ENCODE measurements around the gene CELSR1. TPM values are rescaled to one million over a fixed set of nuclear protein-coding genes. Genes with fewer than 3 reads are reported as not detected.

The CELSR1 gene
- total RNA-seq, 4 donors from 2014 or later, result 31.7 to 72.7 (median 54.1) TPM

- H3K4me3 ChIP-seq (ENCODE audit: low read depth, poor library complexity, severe bottlenecking), result no peak overlapping the region
- TF ChIP-seq CTCF (IDR thresholded peaks at IDR 0.05) (no peak), POLR2A (IDR thresholded peaks at IDR 0.05) (no peak)
- DNase-seq (ENCODE audit: low spot score in 2 of 2), result no peak
- intact Hi-C loops (cut with DNase I; ENCODE audit: low total_unique reads), result no loop called here
- WGBS, 2 donors, result 85 to 90% methylated on average over 12 to 14 of the region's 14 CpGs
Observed at GRCh38 chr22:46416520-46416871, 120.9 kb downstream of the CELSR1 start.

- no peak overlapping the region for H3K4me3 ChIP-seq (ENCODE audit: low read depth, poor library complexity, severe bottlenecking)
- intact Hi-C loops (cut with DNase I; ENCODE audit: low total_unique reads), result no loop called here
- TF ChIP-seq CTCF (IDR thresholded peaks at IDR 0.05) (no peak), POLR2A (IDR thresholded peaks at IDR 0.05) (no peak)
- no peak for DNase-seq (ENCODE audit: low spot score in 2 of 2)
- WGBS, 2 donors, result 77 to 80% methylated on average over 29 to 30 of the region's 30 CpGs
Observed at GRCh38 chr22:46415776-46416519, 121.5 kb downstream of the CELSR1 start.

GRCh38 chr22:46414704-46415103, 122.7 kb downstream of the CELSR1 start:
- WGBS, 2 donors, result 93 to 94% methylated on average over 19 of the region's 19 CpGs
- intact Hi-C loops (cut with DNase I; ENCODE audit: low total_unique reads), result no loop called here
- no peak overlapping the region for H3K4me3 ChIP-seq (ENCODE audit: low read depth, poor library complexity, severe bottlenecking)
- no peak for DNase-seq (ENCODE audit: low spot score in 2 of 2)
- TF ChIP-seq POLR2A (IDR thresholded peaks at IDR 0.05) (no peak), CTCF (IDR thresholded peaks at IDR 0.05) (no peak)

GRCh38 chr22:46413725-46414379, 123.6 kb downstream of the CELSR1 start:
- DNase-seq (ENCODE audit: low spot score in 2 of 2), result no peak
- TF ChIP-seq POLR2A (IDR thresholded peaks at IDR 0.05) (no peak), CTCF (IDR thresholded peaks at IDR 0.05) (no peak)
- no peak overlapping the region for H3K4me3 ChIP-seq (ENCODE audit: low read depth, poor library complexity, severe bottlenecking)
- intact Hi-C loops (cut with DNase I; ENCODE audit: low total_unique reads), result no loop called here
- 80 to 82% methylated on average over 23 of the region's 23 CpGs for WGBS, 2 donors

GRCh38 chr22:46411347-46411746, 126.1 kb downstream of the CELSR1 start:
- no peak overlapping the region for H3K4me3 ChIP-seq (ENCODE audit: low read depth, poor library complexity, severe bottlenecking)
- TF ChIP-seq CTCF (IDR thresholded peaks at IDR 0.05) (no peak), POLR2A (IDR thresholded peaks at IDR 0.05) (no peak)
- intact Hi-C loops (cut with DNase I; ENCODE audit: low total_unique reads), result no loop called here
- WGBS, 2 donors, result 95% methylated on average over 10 to 13 of the region's 13 CpGs
- DNase-seq (ENCODE audit: low spot score in 2 of 2), result no peak

Data from lower leg skin (tissue), 4 donors.